ENCODE measurements around the gene JPH2. TPM values are rescaled to one million over a fixed set of nuclear protein-coding genes. Genes with fewer than 3 reads are reported as not detected.

The JPH2 gene
- total RNA-seq, 2 donors from 2014 or later = 0.97 TPM; not detected in 1

DNA sequence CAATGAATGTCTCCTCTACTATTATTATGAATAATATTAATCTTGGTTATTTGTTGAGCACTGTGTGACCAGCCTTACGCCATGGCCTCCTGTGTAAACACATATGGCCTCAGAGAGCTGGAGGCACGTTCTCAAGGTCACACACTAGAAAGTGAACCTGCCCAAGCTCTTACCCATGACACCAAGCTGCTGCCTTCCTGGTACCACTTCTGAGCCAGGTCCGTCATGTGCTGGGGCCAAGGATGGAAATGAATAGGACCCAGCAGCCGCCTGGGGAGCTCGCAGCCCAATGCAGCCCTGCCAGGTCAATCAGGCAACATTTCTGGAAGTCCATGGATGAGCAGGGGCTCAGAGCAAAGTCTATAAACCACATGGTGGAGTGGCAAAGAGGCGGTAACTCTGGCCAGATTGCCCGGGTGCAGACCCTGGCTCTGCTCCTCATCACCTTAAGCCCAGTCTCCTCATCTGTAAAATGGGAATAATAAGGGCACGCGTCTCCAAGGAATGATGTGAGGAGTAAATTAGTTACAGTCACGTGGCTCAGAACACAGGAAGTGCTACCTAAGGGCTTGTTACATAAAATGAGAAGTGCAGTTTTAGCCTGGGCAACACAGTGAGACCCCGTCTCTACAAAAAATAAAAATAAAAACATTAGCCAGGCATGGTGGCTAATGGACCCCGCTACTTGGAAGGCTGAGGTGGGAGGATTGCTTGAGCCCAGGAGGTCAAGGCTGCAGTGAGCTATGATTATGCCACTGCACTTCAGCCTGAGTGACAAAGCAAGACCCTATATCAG, 61.5 kb downstream of the JPH2 start:
- no peak overlapping the region for H3K27ac Mint-ChIP-seq
- ATAC-seq (no peak), DNase-seq (ENCODE audit: low spot score in 2 of 2) (no peak)
- no peaks in the 10 kb centered on the region for H3K36me3 Mint-ChIP-seq
- H3K9me3 Mint-ChIP-seq = no peaks in the 10 kb centered on the region

- H3K9me3 Mint-ChIP-seq = no peaks in the 10 kb centered on the region
- no peak for ATAC-seq
- DNase-seq (ENCODE audit: low spot score in 2 of 2) = no peak
- no peaks in the 10 kb centered on the region for H3K36me3 Mint-ChIP-seq
- H3K27ac Mint-ChIP-seq = no peak overlapping the region
Measured at GRCh38 chr20:44123874-44124535, 63.0 kb downstream of the JPH2 start.

DNA sequence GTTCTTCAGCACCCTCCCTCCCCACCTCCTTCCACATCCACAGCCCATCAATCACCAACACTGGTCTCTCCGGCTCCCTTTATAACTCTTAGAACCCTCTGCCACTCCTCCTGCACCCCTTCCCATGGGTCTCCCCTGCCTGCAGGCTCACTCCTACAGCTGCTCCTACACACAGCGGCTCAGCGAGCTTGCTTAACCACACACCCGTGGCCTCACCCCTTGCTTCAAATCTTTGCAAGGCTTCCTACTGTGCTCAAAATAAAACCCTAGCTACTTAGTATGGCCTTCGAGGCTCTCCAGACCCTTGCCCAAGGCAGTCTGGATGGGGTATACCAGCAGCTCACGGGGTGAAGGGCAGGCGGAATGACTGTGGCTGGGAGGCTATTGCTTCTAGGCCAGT, 63.7 kb downstream of the JPH2 start:
- Mint-ChIP-seq H3K9me3 (no peaks in the 10 kb centered on the region), H3K27ac (no peak overlapping the region), H3K36me3 (no peaks in the 10 kb centered on the region)
- ATAC-seq (no peak), DNase-seq (ENCODE audit: low spot score in 2 of 2) (no peak)

DNA sequence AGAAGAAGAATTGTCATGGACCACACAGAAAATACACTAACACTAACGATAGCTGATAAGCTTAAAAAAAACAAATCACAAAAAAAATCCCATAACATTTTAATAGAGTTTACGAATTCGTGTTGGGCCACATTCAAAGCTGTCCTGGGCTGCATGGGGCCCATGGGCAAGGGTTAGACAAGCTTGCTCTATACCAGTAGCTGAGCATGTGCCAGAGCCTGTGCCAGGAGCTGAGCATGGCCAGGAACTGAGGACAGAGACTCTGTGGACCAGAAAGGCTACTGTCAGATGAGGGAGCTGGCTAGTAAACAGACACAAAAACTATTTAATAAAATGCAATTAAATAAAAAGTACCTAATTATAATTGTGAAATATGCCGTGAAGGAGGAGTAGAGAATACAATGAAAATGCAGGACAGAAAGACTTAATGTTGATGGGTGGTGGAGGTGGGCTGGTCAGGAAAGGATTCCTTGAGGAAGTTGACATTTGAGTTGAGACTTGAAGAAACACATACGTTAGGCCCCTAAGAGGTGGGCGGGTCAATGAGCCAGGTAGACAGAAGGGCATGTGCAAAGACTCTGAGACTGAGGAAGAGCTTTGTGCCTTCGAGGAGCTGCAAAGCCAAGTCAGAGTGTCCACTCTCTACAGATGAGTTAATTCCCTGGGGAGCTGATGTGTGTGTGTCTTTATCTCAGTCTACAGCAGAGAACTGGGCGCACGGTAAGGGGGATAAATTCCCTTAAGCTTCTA, 66.1 kb downstream of the JPH2 start:
- Mint-ChIP-seq H3K27ac (no peak overlapping the region), H3K9me3 (no peaks in the 10 kb centered on the region), H3K36me3 (no peaks in the 10 kb centered on the region)
- ATAC-seq = no peak
- no peak for DNase-seq (ENCODE audit: low spot score in 2 of 2)

DNA sequence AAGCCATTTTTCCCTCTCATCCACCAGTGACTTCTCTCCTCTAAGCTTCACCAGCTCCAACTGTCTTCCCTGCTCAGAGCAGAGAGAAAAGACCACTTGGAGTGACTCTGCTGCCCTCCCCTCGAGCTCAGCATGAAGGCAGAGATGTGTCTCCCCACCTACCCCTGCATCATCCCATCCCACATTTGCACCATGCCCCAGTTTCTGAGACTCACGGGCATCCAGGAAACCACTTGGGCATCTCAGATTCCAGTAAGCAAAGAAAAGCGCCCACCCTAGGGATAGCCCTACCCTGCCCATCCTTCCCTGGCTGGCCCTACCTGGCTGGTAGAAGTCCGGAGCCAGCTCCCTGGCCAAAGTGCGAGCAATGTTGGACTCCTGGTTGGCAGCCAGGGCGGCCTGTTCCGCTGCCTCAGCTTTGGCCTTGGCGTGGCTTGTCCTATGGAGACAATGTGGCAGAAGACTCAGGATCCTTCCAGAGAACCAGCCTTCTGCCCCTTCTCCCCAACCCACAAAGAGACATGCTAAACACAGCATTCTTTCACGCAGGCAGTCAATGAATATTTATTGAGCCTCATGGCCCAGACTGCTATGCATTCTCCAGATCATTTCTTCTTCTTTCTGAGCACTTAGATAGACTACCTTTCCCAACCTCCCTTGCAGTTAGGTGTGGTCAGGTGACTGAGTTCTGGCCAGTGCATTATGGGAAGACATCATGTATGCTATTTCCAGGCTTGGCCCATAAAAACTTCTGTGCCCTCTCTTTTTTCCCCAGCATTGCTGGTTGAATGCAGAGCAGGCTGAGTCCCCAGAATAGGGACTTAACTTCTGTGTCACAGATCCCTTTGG, 68.6 kb downstream of the JPH2 start:
- Mint-ChIP-seq H3K36me3 (no peaks in the 10 kb centered on the region), H3K27ac (no peak overlapping the region), H3K9me3 (no peaks in the 10 kb centered on the region)

GRCh38 chr20:44117296-44118184, 69.4 kb downstream of the JPH2 start:
- H3K9me3 Mint-ChIP-seq = no peaks in the 10 kb centered on the region
- ATAC-seq (no peak), DNase-seq (ENCODE audit: low spot score in 2 of 2) (no peak)
- no peak overlapping the region for H3K27ac Mint-ChIP-seq
- H3K36me3 Mint-ChIP-seq = no peaks in the 10 kb centered on the region

More for the DNA sequence above, 68.6 kb downstream of the JPH2 start:
- DNase-seq (ENCODE audit: low spot score in 2 of 2) (no peak), ATAC-seq (no peak)

- ATAC-seq (peak in 1 of 2 donors; percentile 47), DNase-seq (ENCODE audit: low spot score in 2 of 2) (no peak)
- no peaks in the 10 kb centered on the region for H3K36me3 Mint-ChIP-seq
- no peaks in the 10 kb centered on the region for H3K9me3 Mint-ChIP-seq
- H3K27ac Mint-ChIP-seq = no peak overlapping the region
Measured at GRCh38 chr20:44115762-44116644, 71.0 kb downstream of the JPH2 start.

DNA sequence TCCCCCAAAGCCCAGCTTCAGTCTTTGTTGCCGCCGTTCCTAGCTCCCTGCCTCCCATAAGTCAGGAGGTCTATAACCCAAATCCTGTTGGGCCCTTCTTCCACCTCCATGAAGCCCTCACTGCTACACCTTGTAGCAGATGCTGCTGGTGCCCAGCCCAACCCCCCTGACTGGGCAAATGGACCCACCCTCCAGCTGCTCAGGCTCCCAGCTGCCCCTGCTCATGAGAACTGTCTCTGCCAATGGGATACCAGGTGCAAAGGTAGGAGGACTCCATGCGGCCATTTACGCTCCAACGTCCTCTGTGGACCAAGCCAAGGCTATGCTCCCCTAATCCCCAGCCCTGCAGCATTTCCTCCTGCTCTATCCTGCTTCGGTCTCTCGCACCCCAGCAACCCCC, 71.8 kb downstream of the JPH2 start:
- no peaks in the 10 kb centered on the region for H3K9me3 Mint-ChIP-seq
- no peak overlapping the region for H3K27ac Mint-ChIP-seq
- DNase-seq (ENCODE audit: low spot score in 2 of 2) (no peak), ATAC-seq (no peak)
- H3K36me3 Mint-ChIP-seq = no peaks in the 10 kb centered on the region

- DNase-seq (ENCODE audit: low spot score in 2 of 2) = no peak
- Mint-ChIP-seq H3K36me3 (peaks cover 4 to 6% of the 10 kb centered on the region in 2 donors), H3K27ac (no peak overlapping the region), H3K9me3 (peaks cover 0 to 3% of the 10 kb centered on the region in 2 donors)
- ATAC-seq = no peak
Measured at GRCh38 chr20:44113618-44114376, 73.2 kb downstream of the JPH2 start.

DNA sequence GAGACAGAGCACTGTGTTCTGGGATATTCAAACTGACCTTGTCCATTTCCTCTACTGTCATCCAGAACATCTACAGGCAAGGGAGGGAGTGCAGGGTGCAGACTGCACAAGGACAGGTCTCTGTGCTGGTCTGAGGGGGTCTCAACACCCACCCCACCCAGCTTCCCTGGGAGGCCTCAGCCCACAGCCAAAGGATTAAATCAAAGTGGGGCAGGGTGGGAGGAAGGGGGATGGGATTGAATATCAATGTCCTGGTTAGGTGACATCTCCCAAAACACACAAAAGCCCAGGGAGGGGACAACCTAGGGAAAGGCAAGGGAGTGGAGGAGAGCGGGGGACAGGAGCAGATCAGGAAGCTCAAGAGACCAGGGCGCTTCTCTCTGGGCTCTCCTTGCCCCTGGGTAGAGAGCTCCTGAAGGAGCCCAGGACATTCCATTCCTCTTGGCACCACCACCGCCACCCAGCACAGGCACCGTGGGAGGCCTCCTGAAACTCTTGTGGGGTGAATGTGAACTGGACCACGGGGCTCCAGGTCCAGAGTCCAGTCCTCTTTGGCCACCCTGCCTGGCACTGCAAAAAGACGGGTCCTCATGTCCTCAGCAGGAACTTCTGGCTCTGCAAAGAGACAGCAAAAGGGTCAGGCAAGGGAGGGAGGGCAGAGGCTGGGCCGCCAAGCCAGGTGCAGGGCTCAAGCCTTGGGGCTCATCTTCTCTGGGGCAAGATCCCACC, 73.9 kb downstream of the JPH2 start:
- Mint-ChIP-seq H3K9me3 (peaks cover 0 to 5% of the 10 kb centered on the region in 2 donors), H3K27ac (no peak overlapping the region), H3K36me3 (peaks cover 12% of the 10 kb centered on the region in 2 donors)
- DNase-seq (ENCODE audit: low spot score in 2 of 2) (no peak), ATAC-seq (no peak)

DNA sequence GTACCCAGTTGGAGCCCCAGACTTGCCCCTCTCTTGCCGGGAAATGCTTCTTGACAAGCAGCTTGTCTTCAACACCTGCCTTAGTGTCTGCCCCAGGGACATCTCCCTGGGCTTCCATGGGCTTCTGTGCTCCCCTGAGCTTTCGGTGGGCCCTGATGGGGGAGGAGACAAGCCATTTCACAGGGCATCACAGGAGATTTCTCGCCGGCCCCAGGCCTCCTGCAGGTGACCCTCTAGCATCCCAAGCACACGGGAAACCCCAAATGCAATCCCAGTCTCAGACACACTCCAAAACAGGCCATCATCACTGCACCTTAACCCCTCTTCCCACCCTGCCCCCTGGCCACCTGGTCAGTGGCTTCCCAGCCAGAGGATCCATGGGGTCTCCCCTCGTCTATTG, 74.5 kb downstream of the JPH2 start:
- DNase-seq (ENCODE audit: low spot score in 2 of 2) (no peak), ATAC-seq (no peak)
- H3K9me3 Mint-ChIP-seq = peaks cover 4 to 11% of the 10 kb centered on the region in 2 donors
- no peak overlapping the region for H3K27ac Mint-ChIP-seq
- H3K36me3 Mint-ChIP-seq = peaks cover 17 to 18% of the 10 kb centered on the region in 2 donors

GRCh38 chr20:44111712-44112335, 75.2 kb downstream of the JPH2 start:
- Mint-ChIP-seq H3K27ac (peak overlapping the region in 1 of 2 donors; percentile 36), H3K36me3 (peaks cover 23 to 24% of the 10 kb centered on the region in 2 donors), H3K9me3 (peaks cover 10 to 18% of the 10 kb centered on the region in 2 donors)
- DNase-seq (ENCODE audit: low spot score in 2 of 2) = no peak
- no peak for ATAC-seq

GRCh38 chr20:44110816-44111568, 76.0 kb downstream of the JPH2 start:
- no peak for DNase-seq (ENCODE audit: low spot score in 2 of 2)
- Mint-ChIP-seq H3K27ac (no peak overlapping the region), H3K9me3 (peaks cover 10 to 22% of the 10 kb centered on the region in 2 donors), H3K36me3 (peaks cover 23 to 24% of the 10 kb centered on the region in 2 donors)
- no peak for ATAC-seq
